ENCODE results near the gene KCNG2.

- TF ChIP-seq CEBPB (IDR thresholded peaks at IDR 0.05; ENCODE audit: borderline replicate concordance, low read depth, low read length) (no peak), RAD21 (CRISPR knock-in tag; IDR thresholded peaks at IDR 0.05) (no peak), REPIN1 (CRISPR knock-in tag; IDR thresholded peaks at IDR 0.05; ENCODE audit: borderline replicate concordance, low read depth) (no peak), POLR2A (IDR thresholded peaks at IDR 0.05; ENCODE audit: insufficient read depth in 1 of 2, low read depth in 2 of 2, low read length in 2 of 2) (no peak), HDAC2 (CRISPR knock-in tag; IDR thresholded peaks at IDR 0.05) (no peak), CTCF (CRISPR knock-in tag; IDR thresholded peaks at IDR 0.05) (no peak), CCAR2 (optimal IDR thresholded peaks at IDR 0.05; ENCODE audit: low read depth, low read length) (no peak), ZFP36 (IDR thresholded peaks at IDR 0.05; ENCODE audit: borderline replicate concordance, low read depth, low read length, partially characterized antibody) (no peak), ZNF251 (CRISPR knock-in tag; IDR thresholded peaks at IDR 0.05) (no peak), ZNF431 (CRISPR knock-in tag; IDR thresholded peaks at IDR 0.05; ENCODE audit: borderline replicate concordance, low read depth) (no peak), ZNF224 (CRISPR knock-in tag; IDR thresholded peaks at IDR 0.05) (no peak), ZNF577 (CRISPR knock-in tag; IDR thresholded peaks at IDR 0.05; ENCODE audit: borderline replicate concordance, low read depth) (no peak), PATZ1 (CRISPR knock-in tag; IDR thresholded peaks at IDR 0.05) (no peak)
Observed at GRCh38 chr18:79776674-79777073, 21.1 kb upstream of the KCNG2 start.

Measured in HepG2 (cell line).